Fibroblast of pulmonary artery (primary cell): ENCODE measurements around the gene RNPC3.
"Not testable (repeated sequence)": the region's sequence is repeated elsewhere in the genome, so short reads cannot be mapped to it uniquely, and the experiment has no call there.

Experiments used
- DNase-seq: peaks from one replicate; pipeline ENCODE4 v3.0.0-alpha.2; 2010; ENCODE audit warnings: low read depth
- H3K4me3 ChIP-seq: replicated peaks from 2 replicates; pipeline ENCODE4 v1.5.1; 2011; ENCODE audit warnings: low read depth, mild to moderate bottlenecking, control low read depth, low read length, moderate library complexity
- CTCF ChIP-seq: IDR thresholded peaks from 2 replicates; pipeline ENCODE4 v1.5.1; 2011; ENCODE audit warnings: mild to moderate bottlenecking, control low read depth, low read length, inconsistent platforms; ENCODE audit errors: missing control alignments

Gene RNPC3

GRCh38 chr1:103582464-103582863 is 57.0 kb downstream of the RNPC3 start:
- no peak for TF ChIP-seq CTCF
- no peak overlapping the region for H3K4me3 ChIP-seq
- no peak for DNase-seq

- no peak for DNase-seq
- no peak for TF ChIP-seq CTCF
- H3K4me3 ChIP-seq, result no peak overlapping the region
These were observed 58.4 kb downstream of the RNPC3 start for GRCh38 chr1:103583887-103584286.

GRCh38 chr1:103584537-103584936 is 59.0 kb downstream of the RNPC3 start:
- H3K4me3 ChIP-seq, result no peak overlapping the region
- no peak for TF ChIP-seq CTCF
- no peak for DNase-seq

GRCh38 chr1:103602740-103603139 is 77.2 kb downstream of the RNPC3 start:
- not testable (repeated sequence) for DNase-seq

More at GRCh38 chr1:103602740-103603139, 77.2 kb downstream of the RNPC3 start:
- not testable (repeated sequence) for H3K4me3 ChIP-seq
